SU-DHL-6 (cell line): ENCODE data around the gene DUSP9.
A peak's percentile ranks its signal among the peaks of the same experiment; 100 is the strongest.

Experiments used
- H2AFZ ChIP-seq: fragments of 200-600 bp; sonication (generic); 2 replicates; pipeline ENCODE4 v1.6.1; 2014; ENCODE audit warnings: low read depth, mild to moderate bottlenecking, moderate library complexity, mixed read lengths, antibody characterized with exemption, low read length; ENCODE audit not compliant: severe bottlenecking
- H3F3A ChIP-seq: fragments of 200-600 bp; shearing (Covaris generic); 2 replicates; pipeline ENCODE4 v1.6.0; 2016; ENCODE audit warnings: antibody characterized with exemption, mild to moderate bottlenecking; ENCODE audit not compliant: insufficient read depth
- H3K27ac ChIP-seq: fragments of 200-600 bp; sonication (generic); 2 replicates; pipeline ENCODE4 v1.5.1; 2016; ENCODE audit warnings: low read depth, mild to moderate bottlenecking, low read length, moderate library complexity, mixed read lengths
- H3K27me3 ChIP-seq: fragments of 200-600 bp; sonication (generic), shearing (Covaris generic); 2 replicates; pipeline ENCODE4 v1.6.0; 2014; ENCODE audit warnings: mild to moderate bottlenecking, low read length
- H3K36me3 ChIP-seq: fragments of 200-600 bp; sonication (generic); 2 replicates; pipeline ENCODE4 v1.6.1; 2014; ENCODE audit warnings: mild to moderate bottlenecking, low read length, mixed read lengths
- H3K4me2 ChIP-seq: fragments of 300-600, 200-600 bp; shearing (Covaris generic), sonication (generic); 2 replicates; pipeline ENCODE4 v1.6.0; 2014; ENCODE audit warnings: low read length, low read depth, mild to moderate bottlenecking; ENCODE audit not compliant: poor library complexity, severe bottlenecking
- H3K4me3 ChIP-seq: fragments of 200-600 bp; sonication (generic); 2 replicates; pipeline ENCODE4 v1.5.1; 2014; ENCODE audit warnings: antibody characterized with exemption, low read length, mild to moderate bottlenecking, mixed read lengths; ENCODE audit not compliant: insufficient read depth, poor library complexity, severe bottlenecking
- H3K79me2 ChIP-seq: fragments of 200-600 bp; sonication (generic); 2 replicates; pipeline ENCODE4 v1.6.1; 2014; ENCODE audit warnings: mild to moderate bottlenecking, low read length, moderate library complexity; ENCODE audit not compliant: insufficient read depth
- H3K9ac ChIP-seq: fragments of 200-600 bp; sonication (generic); 2 replicates; pipeline ENCODE4 v1.7.0; 2014; ENCODE audit warnings: mild to moderate bottlenecking, low read length
- H3K9me2 ChIP-seq: fragments of 200-600 bp; sonication (generic); replicated peaks from 2 replicates; pipeline ENCODE4 v1.6.1; 2014; ENCODE audit warnings: low read length; ENCODE audit not compliant: insufficient read depth
- H3K9me3 ChIP-seq: fragments of 200-600 bp; sonication (generic); 2 replicates; pipeline ENCODE4 v1.6.1; 2014; ENCODE audit warnings: low read length, mixed read lengths; ENCODE audit not compliant: insufficient read depth
- H4K20me1 ChIP-seq: fragments of 200-600 bp; sonication (generic); 2 replicates; pipeline ENCODE4 v1.6.1; 2014; ENCODE audit warnings: low read depth, mild to moderate bottlenecking, antibody characterized with exemption, low read length, moderate library complexity, mixed read lengths
- CTCF ChIP-seq: fragments of 200-600 bp; sonication (generic); IDR thresholded peaks from one replicate; pipeline ENCODE4 v1.5.1; 2017; ENCODE audit warnings: antibody characterized with exemption, mild to moderate bottlenecking, low read length, moderate library complexity; ENCODE audit not compliant: insufficient read depth, poor library complexity, severe bottlenecking
- EZH2phosphoT487 ChIP-seq: fragments of 200-600 bp; sonication (generic), shearing (Covaris generic); conservative IDR thresholded peaks from 2 replicates; pipeline ENCODE4 v1.6.1; 2018; ENCODE audit warnings: mild to moderate bottlenecking, antibody characterized with exemption, low read length, moderate library complexity, mixed read lengths

The DUSP9 gene

GRCh38 chrX:153659268-153659667 is 12.3 kb downstream of the DUSP9 start:
- Histone ChIP-seq H3K9ac (no peak overlapping the region), H3K79me2 (no peaks in the 10 kb centered on the region), H3K4me3 (no peak overlapping the region), H4K20me1 (no peaks in the 10 kb centered on the region), H3K36me3 (no peaks in the 10 kb centered on the region), H3K9me3 (no peaks in the 10 kb centered on the region), H2AFZ (no peak overlapping the region), H3K27ac (no peak overlapping the region), H3K4me2 (no peak overlapping the region), H3F3A (no peaks in the 10 kb centered on the region), H3K27me3 (no peaks in the 10 kb centered on the region), H3K9me2 (no peaks in the 10 kb centered on the region)
- TF ChIP-seq EZH2phosphoT487: no peak
- TF ChIP-seq CTCF: no peak

GRCh38 chrX:153662266-153662665 is 15.3 kb downstream of the DUSP9 start:
- Histone ChIP-seq H2AFZ (no peak overlapping the region), H3K36me3 (no peaks in the 10 kb centered on the region), H4K20me1 (no peaks in the 10 kb centered on the region), H3K9me3 (no peaks in the 10 kb centered on the region), H3F3A (no peaks in the 10 kb centered on the region), H3K4me3 (no peak overlapping the region), H3K27me3 (no peaks in the 10 kb centered on the region), H3K4me2 (no peak overlapping the region), H3K9ac (no peak overlapping the region), H3K79me2 (no peaks in the 10 kb centered on the region), H3K9me2 (no peaks in the 10 kb centered on the region), H3K27ac (no peak overlapping the region)
- TF ChIP-seq CTCF: peak; percentile 44
- TF ChIP-seq EZH2phosphoT487: no peak

- H3K9me3 ChIP-seq: no peaks in the 10 kb centered on the region
- no peaks in the 10 kb centered on the region for H3K9me2 ChIP-seq
- no peaks in the 10 kb centered on the region for H3F3A ChIP-seq
- no peak overlapping the region for H3K4me3 ChIP-seq
- H3K4me2 ChIP-seq: no peak overlapping the region
- TF ChIP-seq CTCF (no peak), EZH2phosphoT487 (no peak)
- no peak overlapping the region for H2AFZ ChIP-seq
- no peak overlapping the region for H3K9ac ChIP-seq
- no peaks in the 10 kb centered on the region for H4K20me1 ChIP-seq
- H3K36me3 ChIP-seq: no peaks in the 10 kb centered on the region
- no peaks in the 10 kb centered on the region for H3K79me2 ChIP-seq
- no peaks in the 10 kb centered on the region for H3K27me3 ChIP-seq
- H3K27ac ChIP-seq: no peak overlapping the region
Observed at GRCh38 chrX:153665726-153666306, 18.8 kb downstream of the DUSP9 start.
